GM12878 (cell line): Measurements from ENCODE around the gene MYL12B.

Source experiments
- CBX5 ChIP-seq: sonication (generic); IDR thresholded peaks from 2 replicates; pipeline ENCODE4 v1.6.1; 2016; ENCODE audit warnings: low read depth, moderate library complexity, mild to moderate bottlenecking, inconsistent platforms
- ELK1 ChIP-seq: IDR thresholded peaks from 2 replicates; pipeline ENCODE4 v1.6.1; 2012; ENCODE audit warnings: low read depth, low read length, improper control_type of control experiment
- EP300 ChIP-seq, 2 experiments: fragments of 150-350 bp in 1 of 2; IDR thresholded peaks; 2 replicates each; pipeline ENCODE4 v1.6.1; 2011 to 2012; ENCODE audit warnings: low read depth in 2 of 2, low read length in 2 of 2, borderline replicate concordance in 1 of 2, improper control_type of control experiment in 1 of 2, inconsistent platforms in 1 of 2; ENCODE audit not compliant: control insufficient read depth in 1 of 2
- EZH2 ChIP-seq: IDR thresholded peaks from 2 replicates; pipeline ENCODE4 v1.6.1; 2012; ENCODE audit warnings: low read depth, mild to moderate bottlenecking, control low read depth, inconsistent platforms, low read length, borderline replicate concordance; ENCODE audit not compliant: control insufficient read depth
- LARP7 ChIP-seq: fragments of 450-650 bp; IDR thresholded peaks from 2 replicates; pipeline ENCODE4 v1.6.1; 2017; ENCODE audit warnings: mild to moderate bottlenecking
- NFXL1 ChIP-seq: fragments of 450-650 bp; IDR thresholded peaks from 2 replicates; pipeline ENCODE4 v1.6.1; 2017; ENCODE audit warnings: antibody characterized with exemption, mild to moderate bottlenecking, borderline replicate concordance
- POLR2A ChIP-seq: IDR thresholded peaks from 2 replicates; pipeline ENCODE4 v1.6.1; 2011; ENCODE audit warnings: low read depth, mild to moderate bottlenecking, low read length
- POLR2AphosphoS5 ChIP-seq: IDR thresholded peaks from 2 replicates; pipeline ENCODE4 v1.6.1; 2011; ENCODE audit warnings: mild to moderate bottlenecking, low read length, inconsistent platforms
- REST ChIP-seq: IDR thresholded peaks from 2 replicates; pipeline ENCODE4 v1.6.1; 2012; ENCODE audit warnings: mild to moderate bottlenecking, low read depth, low read length
- YY1 ChIP-seq: IDR thresholded peaks from 2 replicates; pipeline ENCODE4 v1.6.1; 2011; ENCODE audit warnings: low read depth, mild to moderate bottlenecking, low read length
- ZBED1 ChIP-seq: IDR thresholded peaks from 2 replicates; pipeline ENCODE4 v1.6.1; 2016; ENCODE audit warnings: borderline replicate concordance

GRCh38 chr18:3219241-3219630 is 42.7 kb upstream of the MYL12B start:
- TF ChIP-seq EZH2 (no peak), POLR2AphosphoS5 (no peak), POLR2A (no peak), ELK1 (no peak), ZBED1 (no peak), REST (no peak), LARP7 (no peak), NFXL1 (no peak), CBX5 (no peak), EP300 (IDR thresholded peaks at IDR 0.05; ENCODE audit: borderline replicate concordance in 1 of 2, control insufficient read depth in 1 of 2, low read depth in 2 of 2, low read length in 2 of 2) (no peak), YY1 (no peak)
